GM04504 (cell line): ENCODE measurements around the gene MYO10.
"Not testable (repeated sequence)": the region's sequence is repeated elsewhere in the genome, so short reads cannot be mapped to it uniquely, and the experiment has no call there.

Experiments used
- DNase-seq: peaks from one replicate; pipeline ENCODE4 v3.0.0-alpha.2; 2012; ENCODE audit warnings: low read depth

The MYO10 gene

GRCh38 chr5:16936150-16936988 is at the start of gene MYO10:
Gene MYO10 (minus strand): TSS chr5:16936288. CDS start chr5:16935808, 480 bp downstream.
- no peak for DNase-seq

GRCh38 chr5:16985304-16985703 is 49.2 kb upstream of the MYO10 start:
- DNase-seq, result not testable (repeated sequence)

DNA sequence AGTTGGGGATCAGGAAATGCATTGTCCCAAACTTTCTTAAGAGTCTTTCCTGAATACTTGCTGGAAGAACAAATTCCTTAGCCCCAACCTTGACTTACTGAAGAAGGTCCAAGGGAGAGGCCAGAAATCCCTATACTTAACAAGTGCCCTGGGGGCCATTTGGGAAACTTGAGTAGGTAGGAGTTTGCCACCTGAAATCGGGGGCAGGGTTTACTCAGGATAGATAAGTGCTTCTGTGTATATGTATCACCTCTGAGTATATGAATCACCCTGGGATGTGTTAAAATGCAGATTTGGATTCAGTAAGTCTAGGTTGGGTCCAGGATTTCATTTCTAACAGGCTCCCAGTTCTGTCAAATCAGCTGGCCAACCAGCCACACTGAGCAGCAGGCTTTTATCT is 47.9 kb upstream of the MYO10 start:
- no peak for DNase-seq

DNA sequence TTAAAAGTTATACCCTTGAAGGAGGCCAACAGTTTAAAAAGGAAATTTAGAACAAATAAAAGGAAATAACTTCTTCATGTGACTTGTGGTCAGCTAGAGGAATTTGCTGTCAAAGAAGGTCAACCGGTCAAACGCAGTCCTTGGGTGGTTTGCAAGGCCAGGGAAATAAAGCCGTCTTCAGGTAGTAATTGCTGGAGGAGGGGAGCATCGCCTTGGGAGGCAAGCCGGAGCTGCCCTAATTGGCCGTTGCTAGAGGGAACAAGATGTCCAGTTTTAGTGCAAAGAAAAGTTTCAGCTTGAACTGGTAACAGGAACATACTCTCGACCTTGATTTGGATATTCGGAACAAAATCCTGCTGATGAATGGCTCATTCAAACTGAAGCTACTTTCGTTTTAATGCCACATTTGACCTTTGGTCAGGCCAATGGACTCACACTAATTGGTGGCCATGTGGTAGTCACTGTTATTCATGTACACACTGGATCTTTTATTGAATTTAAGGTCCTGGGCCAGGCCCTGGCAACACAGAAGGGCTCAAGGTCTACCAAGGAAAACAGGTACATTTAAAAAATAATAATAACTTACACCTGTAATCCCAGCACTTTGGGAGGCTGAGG is 47.0 kb upstream of the MYO10 start:
- DNase-seq, result no peak

DNA sequence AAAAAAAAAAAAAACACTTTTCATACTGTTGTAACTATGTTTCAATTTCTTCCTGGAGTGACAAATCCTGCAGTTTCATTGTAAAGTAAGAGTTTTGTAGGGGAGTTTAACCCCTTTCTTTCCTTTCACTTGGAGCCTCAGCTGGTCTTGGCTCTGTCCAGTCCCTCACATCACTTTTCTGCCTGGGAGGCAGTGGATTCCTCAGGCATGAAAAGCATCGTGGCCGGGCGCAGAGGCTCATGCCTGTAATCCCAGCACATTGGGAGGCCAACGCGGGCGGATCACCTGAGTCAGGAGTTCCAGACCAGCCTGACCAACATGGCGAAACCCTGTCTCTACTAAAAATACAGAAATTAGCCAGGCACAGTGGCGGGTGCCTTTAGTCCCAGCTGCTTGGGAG is 45.6 kb upstream of the MYO10 start:
- DNase-seq, result no peak

DNA sequence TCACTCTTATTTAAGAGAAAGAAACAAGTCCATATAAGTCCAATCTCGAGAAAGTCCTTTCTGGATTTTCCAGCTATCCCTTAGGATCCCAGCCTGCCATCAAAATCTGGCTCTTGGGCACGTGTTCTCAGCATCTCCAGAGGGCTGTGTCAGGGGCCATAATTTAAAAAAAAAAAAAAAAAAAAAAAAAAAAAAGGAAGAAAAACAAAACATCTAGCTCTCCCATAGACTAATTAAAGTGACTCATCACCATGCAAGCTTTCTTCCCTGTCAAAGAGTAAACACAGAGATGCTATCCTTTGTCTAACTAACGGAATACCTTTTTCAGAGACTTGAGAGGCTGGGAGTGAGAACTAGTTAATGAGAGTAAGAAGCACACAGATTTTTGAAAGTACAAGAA is 44.9 kb upstream of the MYO10 start:
- DNase-seq, result no peak

DNA sequence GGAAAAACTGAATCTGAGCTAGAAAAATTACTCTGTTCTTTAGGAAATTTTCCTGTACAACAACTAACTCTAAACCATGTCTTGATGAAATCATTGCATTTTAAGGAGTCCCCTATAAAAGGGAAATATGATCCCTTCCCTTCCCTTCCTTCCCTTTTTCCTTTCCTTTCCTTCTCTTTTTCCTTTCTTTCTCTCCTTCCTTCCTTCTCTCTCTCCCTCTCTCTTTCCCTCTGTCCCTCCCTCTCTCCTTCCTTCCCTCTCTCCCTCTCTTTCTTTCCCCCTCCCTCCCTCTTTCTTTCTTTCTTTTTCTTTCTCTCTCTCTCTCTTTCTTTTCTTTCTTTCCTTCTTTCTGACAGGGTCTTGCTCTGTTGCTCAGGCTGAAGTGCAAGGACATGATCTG is 42.2 kb upstream of the MYO10 start:
- DNase-seq, result no peak

DNA sequence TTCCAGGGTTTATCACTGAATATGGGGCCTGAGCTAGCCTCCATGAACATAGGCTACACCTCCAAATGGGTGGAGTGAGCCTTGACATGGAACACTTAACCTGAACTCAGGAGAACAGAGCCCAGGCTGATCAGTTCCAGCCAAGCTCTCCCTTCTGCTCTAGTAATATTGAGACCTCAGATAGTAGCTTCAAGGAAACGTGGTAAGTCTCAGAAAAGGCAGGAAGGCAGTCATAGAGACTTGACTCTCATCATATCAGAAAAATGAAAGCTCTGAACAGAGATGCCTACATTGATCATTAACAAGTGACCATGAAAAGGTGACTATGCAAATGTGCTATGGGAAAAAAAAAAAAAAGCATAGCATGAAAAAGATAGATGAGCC is 40.5 kb upstream of the MYO10 start:
- no peak for DNase-seq

DNA sequence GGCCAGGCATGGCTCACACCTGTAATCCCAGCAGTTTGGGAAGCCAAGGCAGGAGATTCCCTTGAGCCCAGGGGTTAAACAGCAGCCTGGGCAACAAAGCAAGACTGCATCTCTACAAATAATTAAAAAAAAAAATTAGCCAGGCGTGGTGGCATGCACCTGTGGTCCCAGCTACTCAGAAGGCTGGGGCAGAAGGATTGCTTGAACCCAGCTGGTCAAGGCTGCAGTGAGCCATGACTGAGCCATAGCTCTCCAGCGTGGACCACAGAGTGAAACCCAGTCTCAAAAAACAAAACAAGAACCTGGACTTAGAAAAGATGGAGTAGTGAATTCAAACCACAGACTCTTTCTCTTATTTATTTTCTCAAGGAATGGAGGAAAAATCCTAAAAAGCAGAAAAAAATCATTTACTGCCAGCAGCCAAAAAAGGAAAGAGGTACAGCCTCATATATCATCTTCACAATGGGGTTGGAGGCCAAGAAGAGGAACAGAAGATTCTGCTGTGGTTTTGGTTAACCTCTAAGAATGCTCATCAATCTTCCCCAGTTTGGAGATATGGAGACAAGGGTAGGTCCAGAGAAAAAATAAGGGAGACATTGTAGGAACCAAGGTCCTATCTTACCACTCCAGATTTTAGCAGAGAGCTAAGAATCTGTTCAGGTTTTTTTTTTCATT is 40.0 kb upstream of the MYO10 start:
- DNase-seq, result no peak

DNA sequence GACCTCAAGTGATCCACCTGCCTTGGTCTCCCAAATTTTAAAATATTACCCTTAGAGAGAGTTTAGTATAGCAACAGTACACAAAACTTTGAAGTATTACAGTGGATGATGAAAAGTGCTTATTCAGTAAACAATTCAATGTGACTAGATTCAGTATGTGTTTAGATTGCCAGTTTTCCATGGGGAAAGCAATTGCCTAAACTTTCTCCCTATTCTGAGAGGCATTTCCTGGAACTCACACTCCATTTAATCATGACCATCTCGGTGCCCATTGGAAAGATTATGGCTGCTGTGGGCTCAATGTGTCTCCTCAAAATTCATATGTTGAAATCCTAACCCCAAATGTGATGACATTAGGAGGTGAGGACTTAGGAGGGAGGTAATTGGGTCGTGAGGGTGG is 38.9 kb upstream of the MYO10 start:
- DNase-seq, result no peak

- DNase-seq, result no peak
Observed at GRCh38 chr5:16970826-16971225, 34.7 kb upstream of the MYO10 start.

GRCh38 chr5:16970260-16970659 is 34.2 kb upstream of the MYO10 start:
- DNase-seq, result no peak

DNA sequence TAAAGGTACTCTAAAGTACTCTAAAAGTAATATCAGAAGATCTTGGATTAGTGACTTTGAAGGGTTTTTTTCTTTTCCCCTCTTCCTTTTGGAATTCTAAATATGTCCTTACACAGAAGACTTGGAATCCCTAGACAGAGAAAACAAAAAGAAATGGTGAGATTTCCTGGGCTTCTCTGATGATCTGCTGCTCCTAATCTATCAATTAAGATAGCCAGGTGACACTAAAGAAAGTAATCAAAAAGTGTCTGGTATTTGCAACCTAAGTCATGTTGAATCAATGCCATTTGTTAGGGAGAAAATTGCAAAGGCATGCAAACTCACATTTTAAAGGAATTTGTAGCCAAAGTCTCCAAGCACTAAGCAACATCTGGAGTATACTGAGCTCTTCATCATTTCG is 29.5 kb upstream of the MYO10 start:
- DNase-seq, result no peak

- no peak for DNase-seq
Observed at GRCh38 chr5:16963821-16964220, 27.7 kb upstream of the MYO10 start.

- no peak for DNase-seq
Observed at GRCh38 chr5:16961131-16961530, 25.0 kb upstream of the MYO10 start.

- peak; percentile 59 for DNase-seq
Observed at GRCh38 chr5:16957304-16958196, 21.5 kb upstream of the MYO10 start.

DNA sequence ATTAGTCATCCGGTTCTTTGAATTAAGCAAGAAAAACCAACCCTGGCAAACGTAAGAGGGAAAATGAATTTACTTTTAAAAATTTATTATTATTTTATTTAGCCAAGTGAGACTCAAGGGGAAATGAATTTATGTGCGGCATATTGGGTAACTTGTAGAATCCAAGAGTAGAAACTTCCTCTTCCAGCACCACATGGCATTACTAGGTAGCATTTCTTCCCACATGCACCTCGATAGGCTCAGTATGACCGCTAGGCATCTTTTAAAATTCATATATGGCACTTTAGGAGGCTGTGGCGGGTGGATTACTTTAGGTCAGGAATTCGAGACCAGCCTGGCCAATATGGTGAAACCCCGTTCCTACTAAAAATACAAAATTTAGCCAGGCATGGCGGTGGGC is 17.6 kb upstream of the MYO10 start:
- DNase-seq, result no peak

GRCh38 chr5:16952968-16953671 is 17.0 kb upstream of the MYO10 start:
- DNase-seq, result no peak

GRCh38 chr5:16946725-16947124 is 10.6 kb upstream of the MYO10 start:
- DNase-seq, result no peak

- DNase-seq, result no peak
Observed at GRCh38 chr5:16944816-16945562, 8.9 kb upstream of the MYO10 start.
